H54 (cell line): ENCODE measurements around the gene EML5.
A peak's percentile ranks its signal among the peaks of the same experiment; 100 is the strongest.

Experiments
- DNase-seq: peaks from one replicate; pipeline ENCODE4 v3.0.0; 2011; ENCODE audit warnings: low spot score, mixed read lengths; ENCODE audit not compliant: insufficient read length
- FAIRE-seq: peaks from 3 replicates; lab custom pipeline; 2011; peaks lifted over from hg19 to GRCh38; lab: Jason Lieb, UNC
- POLR2A ChIP-seq: IDR thresholded peaks from 2 replicates; pipeline ENCODE4 v1.6.1; 2011; ENCODE audit warnings: low read depth, mild to moderate bottlenecking, low read length

EML5 gene

DNA sequence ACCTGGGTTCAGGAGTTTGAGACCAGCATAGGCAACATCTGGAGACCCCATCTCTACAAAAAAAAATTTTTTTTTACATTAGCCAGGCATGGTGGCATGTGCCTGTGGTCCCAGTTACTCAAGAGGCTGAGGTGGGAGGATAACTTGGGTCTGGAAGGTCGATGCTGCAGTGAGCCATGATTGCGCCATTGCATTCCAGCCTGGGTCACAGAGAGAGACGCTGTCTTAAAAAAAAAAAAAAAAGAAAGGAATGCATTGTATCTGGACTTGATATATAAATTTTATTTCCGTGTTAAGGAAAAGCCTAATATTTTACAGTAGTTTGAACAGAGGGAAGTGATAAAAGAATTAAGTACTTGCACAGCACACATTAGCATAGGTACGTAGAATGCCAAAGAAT lies 132.7 kb downstream of the EML5 start:
- no peak for DNase-seq
- FAIRE-seq = no peak

DNA sequence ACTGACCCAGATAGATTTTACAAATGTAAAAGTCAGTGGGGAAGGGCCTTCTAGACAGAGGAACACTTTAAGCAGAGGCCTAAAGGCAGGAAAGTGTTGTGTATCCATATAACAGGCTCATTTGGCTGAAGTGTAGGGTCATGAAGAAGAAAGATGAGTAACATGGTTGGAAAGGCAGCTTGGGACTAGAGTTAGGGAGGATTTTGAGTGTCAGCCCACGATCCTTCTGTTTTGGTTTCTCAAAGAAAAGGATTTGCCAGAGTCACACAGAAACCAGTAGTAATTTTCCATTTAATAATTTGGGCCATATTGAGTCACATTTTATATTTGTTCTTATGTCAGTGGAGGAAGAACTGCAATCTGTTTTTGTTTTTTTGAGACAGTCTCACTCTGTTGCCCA lies 153.5 kb downstream of the EML5 start:
- TF ChIP-seq POLR2A = no peak
- no peak for FAIRE-seq

More for the DNA sequence above, 132.7 kb downstream of the EML5 start:
- no peak for TF ChIP-seq POLR2A

DNA sequence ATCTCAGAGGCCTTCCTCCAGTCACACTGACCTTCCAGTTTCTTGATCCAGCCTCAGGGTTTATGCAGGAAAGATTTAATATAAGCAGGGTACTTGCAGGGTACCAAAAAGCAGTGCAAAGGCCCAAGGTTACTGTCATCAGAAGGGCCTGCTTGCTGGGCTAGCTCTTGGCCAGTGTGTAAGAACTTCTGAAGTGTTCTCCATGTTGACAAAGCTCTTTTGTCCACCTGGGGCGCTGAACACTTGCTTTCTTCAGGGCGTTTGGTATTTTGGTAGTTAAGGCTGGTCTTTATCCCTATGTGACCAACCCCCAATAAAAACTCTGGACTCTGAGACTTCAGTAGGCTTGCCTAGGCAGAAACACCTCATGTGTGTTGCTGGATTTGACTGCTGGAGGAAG lies 160.2 kb downstream of the EML5 start:
- DNase-seq (no peak), FAIRE-seq (no peak)
- TF ChIP-seq POLR2A = no peak

More for the DNA sequence above, 153.5 kb downstream of the EML5 start:
- DNase-seq = no peak

DNA sequence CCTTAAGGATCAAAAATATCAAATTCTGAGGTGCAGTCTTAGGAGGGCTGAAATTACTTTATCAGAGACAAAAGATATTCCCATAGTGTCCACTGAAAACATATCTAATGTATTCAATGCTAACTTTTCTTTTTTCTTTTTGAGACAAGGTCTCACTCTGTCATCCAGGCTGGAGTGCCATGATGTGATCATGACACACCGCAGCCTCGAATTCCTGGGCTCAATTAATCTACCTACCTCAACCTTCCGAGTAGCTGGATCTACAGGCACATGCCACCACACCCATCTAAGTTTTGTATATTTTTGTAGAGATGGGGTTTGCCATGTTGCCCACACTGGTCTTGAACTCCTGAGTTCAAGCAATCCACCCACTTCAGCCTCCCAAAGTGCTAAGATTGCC lies 161.7 kb downstream of the EML5 start:
- TF ChIP-seq POLR2A = no peak
- no peak for DNase-seq
- no peak for FAIRE-seq

DNA sequence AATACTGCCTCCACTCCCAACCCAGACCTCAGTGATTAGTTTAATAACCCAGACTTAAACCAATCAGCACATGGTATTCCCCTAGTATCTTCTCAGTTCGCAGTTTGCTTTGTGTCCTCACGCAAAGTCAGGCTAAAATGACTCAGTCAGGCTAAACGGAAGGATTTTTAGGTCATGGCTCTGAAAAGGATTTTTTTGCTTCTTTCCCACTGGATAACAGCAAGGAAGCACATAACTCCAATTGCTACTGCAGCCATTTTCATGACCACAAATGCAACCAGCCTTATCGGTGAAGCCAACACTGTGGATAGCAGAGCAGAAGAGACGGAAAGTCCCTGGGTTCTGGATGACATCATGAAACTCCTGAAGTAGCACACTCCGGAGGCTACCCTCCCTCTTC lies 162.2 kb downstream of the EML5 start:
- FAIRE-seq = no peak
- DNase-seq = no peak
- TF ChIP-seq POLR2A = no peak

DNA sequence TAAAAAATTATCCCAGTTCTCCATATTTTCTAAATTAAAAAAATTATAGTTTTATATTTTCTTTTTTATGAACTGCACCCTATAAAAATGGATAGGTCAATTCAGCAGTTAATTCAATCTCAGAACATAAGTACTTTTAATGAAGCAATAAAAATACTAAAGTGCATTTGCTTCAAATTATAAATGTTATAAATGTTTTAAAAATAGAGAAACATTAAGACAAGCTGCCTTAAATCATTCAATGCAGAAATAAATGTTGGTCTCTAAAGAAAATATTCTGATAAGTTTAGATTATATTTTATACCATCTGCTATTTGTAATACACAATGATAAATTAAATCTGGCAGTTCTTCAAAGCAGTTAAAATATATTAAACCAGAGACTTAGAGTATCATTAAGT lies 164.3 kb downstream of the EML5 start:
- no peak for TF ChIP-seq POLR2A
- FAIRE-seq (no peak), DNase-seq (no peak)

DNA sequence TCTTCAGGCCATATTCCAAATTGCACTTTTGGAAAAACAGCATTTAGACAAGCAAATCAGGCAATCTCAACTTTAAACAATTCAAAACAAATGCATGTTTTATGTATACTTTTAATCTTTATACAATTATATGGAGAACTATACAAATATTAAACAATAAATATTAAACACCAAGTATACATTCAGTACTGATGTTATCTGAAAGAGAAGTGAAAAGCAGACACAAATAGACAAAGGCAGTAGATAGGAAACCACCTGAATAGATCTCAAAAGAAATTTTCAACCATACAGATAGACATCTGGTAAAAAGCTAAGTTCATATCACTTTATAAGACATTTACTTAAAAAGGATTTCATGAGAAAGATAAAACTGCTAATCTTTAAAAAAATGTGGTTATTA lies 164.7 kb downstream of the EML5 start:
- no peak for DNase-seq
- TF ChIP-seq POLR2A = no peak
- FAIRE-seq = no peak

DNA sequence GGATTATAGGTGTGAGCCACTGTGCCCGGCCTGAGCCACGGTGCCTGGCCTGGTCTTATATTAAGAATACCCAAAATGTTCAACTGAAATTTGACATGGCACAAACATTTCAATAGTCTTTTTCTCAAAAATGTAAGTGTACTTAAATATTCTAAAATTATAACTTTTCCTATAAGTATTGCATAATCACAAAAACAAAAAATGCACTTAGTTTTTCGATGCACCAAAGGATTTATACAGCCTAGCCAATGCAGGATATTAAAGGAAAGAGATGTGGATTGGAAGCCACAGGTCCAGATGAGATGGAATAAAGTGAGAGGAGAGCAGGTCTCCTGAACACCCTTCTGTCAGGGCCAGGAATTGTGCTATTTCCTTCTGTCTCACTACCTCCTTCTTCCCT lies 167.1 kb downstream of the EML5 start:
- no peak for TF ChIP-seq POLR2A
- FAIRE-seq = no peak
- no peak for DNase-seq

DNA sequence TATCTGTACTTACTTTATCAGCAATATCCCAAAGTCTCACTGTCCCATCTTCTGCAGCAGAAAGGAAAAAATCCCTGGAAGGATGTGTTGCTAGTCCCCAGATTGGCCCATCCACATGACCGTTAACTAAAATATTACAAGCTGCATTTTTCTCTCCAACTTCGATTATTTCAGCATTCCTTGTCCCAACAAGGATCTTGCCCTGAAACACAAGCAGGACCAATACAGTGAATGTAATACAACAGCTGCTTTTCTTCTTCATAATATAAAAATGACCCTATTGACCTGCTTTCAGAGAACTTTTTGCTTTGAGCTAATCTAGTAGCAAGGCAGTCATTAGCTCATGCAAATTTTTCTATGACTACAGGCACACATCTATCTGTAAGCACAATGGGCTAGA lies 171.7 kb downstream of the EML5 start:
- no peak for TF ChIP-seq POLR2A
- no peak for DNase-seq
- no peak for FAIRE-seq

DNA sequence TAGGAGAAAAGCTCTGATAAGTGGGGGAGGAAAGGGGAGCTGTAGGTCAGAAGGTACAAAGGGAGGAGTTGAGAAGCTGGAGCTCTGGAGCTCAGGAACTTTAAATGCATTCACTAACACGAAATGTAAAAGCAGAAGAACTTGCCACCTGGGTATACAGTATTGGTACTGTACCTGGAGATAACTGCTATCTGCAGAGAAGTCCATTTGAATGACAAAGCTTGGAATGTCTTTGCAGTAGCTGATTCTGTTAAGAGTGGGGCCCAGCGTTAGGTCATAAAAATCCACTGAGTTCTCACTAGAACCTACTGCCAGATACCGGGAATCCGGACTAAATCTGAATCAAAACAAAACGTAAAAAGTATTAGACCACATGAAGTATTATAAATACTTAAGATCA lies 174.3 kb downstream of the EML5 start:
- DNase-seq = no peak
- no peak for FAIRE-seq
- no peak for TF ChIP-seq POLR2A

DNA sequence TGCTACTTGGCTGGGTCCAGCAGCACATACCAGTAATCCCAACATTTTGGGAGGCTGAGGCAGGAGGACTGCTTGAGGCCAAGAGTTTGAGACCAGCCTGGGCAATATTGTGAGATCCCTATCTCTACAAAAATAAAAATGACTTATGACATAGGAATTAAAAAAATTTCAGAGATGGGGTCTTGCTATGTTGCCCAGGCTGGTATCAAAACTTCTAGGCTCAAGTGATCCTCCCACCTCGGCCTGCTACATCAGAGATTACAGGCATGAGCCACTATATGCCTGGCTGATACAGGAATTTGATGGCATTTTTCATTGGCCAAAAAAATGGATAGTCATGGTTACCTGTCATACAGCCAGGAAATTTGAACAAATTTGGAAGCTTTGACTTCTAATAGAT lies 175.3 kb downstream of the EML5 start:
- DNase-seq (no peak), FAIRE-seq (no peak)
- TF ChIP-seq POLR2A = no peak

DNA sequence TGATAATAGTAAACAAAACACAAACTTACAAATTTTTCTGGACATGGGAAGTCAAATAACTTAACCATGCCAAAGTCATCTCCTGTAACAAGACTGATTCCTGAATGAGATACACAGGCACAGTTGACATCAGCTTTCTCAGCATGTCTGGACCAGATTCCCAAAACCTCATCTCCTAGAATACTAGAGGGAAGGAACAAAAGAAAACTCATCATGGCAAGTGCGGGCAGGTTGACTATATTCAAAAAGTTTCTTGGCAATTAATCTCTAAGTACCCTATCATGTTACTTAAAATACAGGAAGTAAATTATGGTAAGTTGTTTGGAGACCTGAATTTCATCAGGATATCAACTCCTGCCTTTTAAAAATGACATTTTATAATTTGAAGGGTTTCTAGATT lies 176.1 kb downstream of the EML5 start:
- no peak for FAIRE-seq
- DNase-seq = no peak
- no peak for TF ChIP-seq POLR2A

DNA sequence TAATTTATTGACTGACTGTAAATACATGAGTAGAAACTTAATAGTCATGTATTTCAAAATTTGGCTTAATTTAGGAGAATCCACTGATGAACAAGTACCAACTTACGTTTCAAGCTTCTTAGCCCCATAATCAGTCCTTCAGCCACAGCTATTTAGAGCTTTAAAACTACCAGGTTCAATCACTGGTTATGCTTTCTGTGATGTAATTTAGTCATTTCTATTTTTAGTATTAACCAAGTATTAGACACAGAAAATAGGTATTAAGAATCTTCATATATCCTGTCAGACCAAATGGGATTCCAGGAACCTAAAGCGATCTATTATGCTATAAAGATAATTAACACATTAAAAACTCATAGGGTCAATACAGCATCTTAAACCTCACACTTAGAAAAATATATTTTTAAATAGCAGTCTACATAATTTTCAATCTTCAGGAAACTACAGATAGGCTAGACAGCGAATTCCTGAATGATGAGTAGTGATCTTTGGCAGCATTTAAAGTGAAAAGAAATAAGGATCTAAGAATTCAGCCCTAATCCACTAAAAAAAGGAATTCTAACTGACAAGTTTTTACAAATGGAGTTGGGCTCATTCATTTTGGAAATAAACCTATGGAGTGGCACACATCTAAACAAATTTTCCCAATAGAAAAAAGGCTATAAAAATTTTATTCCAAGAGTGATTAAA lies 178.4 kb downstream of the EML5 start:
- FAIRE-seq (no peak), DNase-seq (no peak)
- no peak for TF ChIP-seq POLR2A

DNA sequence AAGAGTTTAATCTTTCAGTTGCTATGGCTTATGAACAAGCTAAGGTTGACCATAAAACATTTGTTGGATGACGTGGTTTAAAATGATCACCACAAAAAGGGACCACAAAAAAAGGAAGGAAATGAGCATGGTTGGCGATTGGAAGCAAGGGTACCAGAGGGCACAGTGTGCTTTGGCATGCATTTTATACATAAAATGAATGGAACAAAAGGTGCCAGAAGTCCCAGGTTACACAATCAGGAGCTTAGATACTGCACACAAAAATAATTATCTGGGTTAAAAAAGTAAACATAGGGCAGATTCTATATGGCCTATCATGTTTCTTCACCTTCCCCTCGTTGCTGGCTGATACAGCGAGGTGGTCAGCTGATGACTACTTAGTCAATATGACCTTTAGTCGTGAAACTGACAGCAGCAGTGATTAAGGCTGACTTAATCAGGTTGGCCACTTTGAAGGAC lies 179.2 kb downstream of the EML5 start:
- FAIRE-seq = peak; percentile 91
- no peak for TF ChIP-seq POLR2A
- DNase-seq = no peak

DNA sequence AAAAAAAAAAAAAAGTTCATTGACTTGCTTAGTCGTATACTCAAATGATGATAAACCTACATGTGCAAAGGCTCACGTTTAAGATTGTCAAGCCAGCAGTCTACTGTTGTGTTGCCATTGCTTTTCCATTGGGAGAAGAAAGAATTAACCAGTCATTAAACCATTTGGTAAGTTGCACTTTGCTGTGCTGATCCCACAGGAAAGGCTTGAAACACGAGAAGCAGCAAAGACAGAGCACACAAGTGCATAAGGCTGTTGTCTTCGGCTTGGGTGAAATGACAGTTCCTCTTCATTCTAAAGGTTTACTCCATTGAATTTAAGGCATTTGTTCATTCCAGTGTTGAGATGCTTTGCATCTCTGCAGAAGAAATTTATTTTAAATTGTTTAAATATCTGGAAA lies 179.8 kb downstream of the EML5 start:
- no peak for FAIRE-seq
- no peak for TF ChIP-seq POLR2A

More for the DNA sequence above, 179.8 kb downstream of the EML5 start:
- no peak for DNase-seq
